Measurements from ENCODE around the gene SAP30L. TPM values are rescaled to one million over a fixed set of nuclear protein-coding genes. Genes with fewer than 3 reads are reported as not detected.

Gene SAP30L
- total RNA-seq, 1 experiment from 2014 or later, result 54.6 TPM

DNA sequence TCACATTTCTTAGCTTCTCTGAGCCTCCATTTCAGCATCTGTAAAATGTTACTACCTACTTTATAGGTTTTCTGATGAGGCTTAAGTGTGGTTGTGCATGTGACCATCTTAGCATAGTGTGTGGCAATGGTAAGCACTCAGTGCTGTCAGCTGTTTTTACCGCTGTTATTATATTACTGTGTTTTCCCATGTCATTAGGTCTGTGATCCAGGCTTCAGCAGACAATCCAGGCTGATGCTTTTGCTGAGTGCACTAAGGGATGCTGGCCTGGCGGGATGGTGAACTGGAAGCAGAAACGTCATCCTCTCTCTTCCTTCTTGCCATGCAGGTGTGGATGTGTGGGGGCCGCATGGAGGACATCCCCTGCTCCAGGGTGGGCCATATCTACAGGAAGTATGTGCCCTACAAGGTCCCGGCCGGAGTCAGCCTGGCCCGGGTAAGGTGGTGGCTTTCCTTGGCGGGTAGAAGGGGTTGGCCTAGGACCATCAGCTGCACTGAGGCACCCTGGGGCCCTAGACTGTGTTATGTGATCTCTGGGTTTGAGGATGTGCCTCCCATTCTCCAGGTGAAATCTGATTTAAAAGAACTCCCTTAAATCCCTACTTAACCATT, 41.9 kb upstream of the SAP30L start:
- CTCF ChIA-PET, result interaction anchor here (0.9 kb wide), 1 partner anchor 332 kb away, joined by 3 read pairs; no protein-coding TSS in a partner anchor
- no peak overlapping the region for H3K4me3 ChIP-seq (ENCODE audit: low read depth in 2 of 2, low read length in 2 of 2)
- H3K4me1 ChIP-seq (ENCODE audit: control insufficient read depth, insufficient read depth, low read length), result no peaks in the 10 kb centered on the region
- TF ChIP-seq, protein P1, sequence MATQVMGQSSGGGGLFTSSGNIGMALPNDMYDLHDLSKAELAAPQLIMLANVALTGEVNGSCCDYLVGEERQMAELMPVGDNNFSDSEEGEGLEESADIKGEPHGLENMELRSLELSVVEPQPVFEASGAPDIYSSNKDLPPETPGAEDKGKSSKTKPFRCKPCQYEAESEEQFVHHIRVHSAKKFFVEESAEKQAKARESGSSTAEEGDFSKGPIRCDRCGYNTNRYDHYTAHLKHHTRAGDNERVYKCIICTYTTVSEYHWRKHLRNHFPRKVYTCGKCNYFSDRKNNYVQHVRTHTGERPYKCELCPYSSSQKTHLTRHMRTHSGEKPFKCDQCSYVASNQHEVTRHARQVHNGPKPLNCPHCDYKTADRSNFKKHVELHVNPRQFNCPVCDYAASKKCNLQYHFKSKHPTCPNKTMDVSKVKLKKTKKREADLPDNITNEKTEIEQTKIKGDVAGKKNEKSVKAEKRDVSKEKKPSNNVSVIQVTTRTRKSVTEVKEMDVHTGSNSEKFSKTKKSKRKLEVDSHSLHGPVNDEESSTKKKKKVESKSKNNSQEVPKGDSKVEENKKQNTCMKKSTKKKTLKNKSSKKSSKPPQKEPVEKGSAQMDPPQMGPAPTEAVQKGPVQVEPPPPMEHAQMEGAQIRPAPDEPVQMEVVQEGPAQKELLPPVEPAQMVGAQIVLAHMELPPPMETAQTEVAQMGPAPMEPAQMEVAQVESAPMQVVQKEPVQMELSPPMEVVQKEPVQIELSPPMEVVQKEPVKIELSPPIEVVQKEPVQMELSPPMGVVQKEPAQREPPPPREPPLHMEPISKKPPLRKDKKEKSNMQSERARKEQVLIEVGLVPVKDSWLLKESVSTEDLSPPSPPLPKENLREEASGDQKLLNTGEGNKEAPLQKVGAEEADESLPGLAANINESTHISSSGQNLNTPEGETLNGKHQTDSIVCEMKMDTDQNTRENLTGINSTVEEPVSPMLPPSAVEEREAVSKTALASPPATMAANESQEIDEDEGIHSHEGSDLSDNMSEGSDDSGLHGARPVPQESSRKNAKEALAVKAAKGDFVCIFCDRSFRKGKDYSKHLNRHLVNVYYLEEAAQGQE (IDR thresholded peaks at IDR 0.05; ENCODE audit: insufficient read depth in 1 of 2, low read depth in 2 of 2, low read length in 1 of 2), result no peak
- TF ChIP-seq, protein P2, sequence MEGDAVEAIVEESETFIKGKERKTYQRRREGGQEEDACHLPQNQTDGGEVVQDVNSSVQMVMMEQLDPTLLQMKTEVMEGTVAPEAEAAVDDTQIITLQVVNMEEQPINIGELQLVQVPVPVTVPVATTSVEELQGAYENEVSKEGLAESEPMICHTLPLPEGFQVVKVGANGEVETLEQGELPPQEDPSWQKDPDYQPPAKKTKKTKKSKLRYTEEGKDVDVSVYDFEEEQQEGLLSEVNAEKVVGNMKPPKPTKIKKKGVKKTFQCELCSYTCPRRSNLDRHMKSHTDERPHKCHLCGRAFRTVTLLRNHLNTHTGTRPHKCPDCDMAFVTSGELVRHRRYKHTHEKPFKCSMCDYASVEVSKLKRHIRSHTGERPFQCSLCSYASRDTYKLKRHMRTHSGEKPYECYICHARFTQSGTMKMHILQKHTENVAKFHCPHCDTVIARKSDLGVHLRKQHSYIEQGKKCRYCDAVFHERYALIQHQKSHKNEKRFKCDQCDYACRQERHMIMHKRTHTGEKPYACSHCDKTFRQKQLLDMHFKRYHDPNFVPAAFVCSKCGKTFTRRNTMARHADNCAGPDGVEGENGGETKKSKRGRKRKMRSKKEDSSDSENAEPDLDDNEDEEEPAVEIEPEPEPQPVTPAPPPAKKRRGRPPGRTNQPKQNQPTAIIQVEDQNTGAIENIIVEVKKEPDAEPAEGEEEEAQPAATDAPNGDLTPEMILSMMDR (IDR thresholded peaks at IDR 0.05), result no peak
- TF ChIP-seq TCF7L2 (IDR thresholded peaks at IDR 0.05; ENCODE audit: low read depth, low read length) (no peak), SIN3A (IDR thresholded peaks at IDR 0.05; ENCODE audit: borderline replicate concordance, insufficient read depth, low read depth, low read length) (no peak), POLR2AphosphoS5 (IDR thresholded peaks at IDR 0.05; ENCODE audit: low read depth, low read length) (no peak)
- no peak for ATAC-seq
- POLR2A ChIA-PET, result no interaction called here
- H3K9me3 ChIP-seq (ENCODE audit: control insufficient read depth, insufficient read depth, low read depth, low read length), result no peaks in the 10 kb centered on the region
- no peak for DNase-seq (ENCODE audit: low read depth, low spot score)
- H3K27ac ChIP-seq (ENCODE audit: low read length), result no peak overlapping the region
- in situ Hi-C loops (cut with HindIII; ENCODE audit: low pct_unique_long_range_greater_than_20kb, low sequenced_read_pairs), result no loop called here
- intact Hi-C loops (cut with micrococcal nuclease; ENCODE audit: unreplicated experiment), result loop anchor here (5.0 to 10.0 kb wide), 2 partner anchors 207 to 429 kb away; no protein-coding TSS in a partner anchor
- H3K36me3 ChIP-seq (ENCODE audit: control insufficient read depth, insufficient read depth, low read length), result no peaks in the 10 kb centered on the region
- BruUV-seq (replicated peaks), result no TSS peak
- no peaks in the 10 kb centered on the region for H3K27me3 ChIP-seq (ENCODE audit: control insufficient read depth, insufficient read depth, low read length)

DNA sequence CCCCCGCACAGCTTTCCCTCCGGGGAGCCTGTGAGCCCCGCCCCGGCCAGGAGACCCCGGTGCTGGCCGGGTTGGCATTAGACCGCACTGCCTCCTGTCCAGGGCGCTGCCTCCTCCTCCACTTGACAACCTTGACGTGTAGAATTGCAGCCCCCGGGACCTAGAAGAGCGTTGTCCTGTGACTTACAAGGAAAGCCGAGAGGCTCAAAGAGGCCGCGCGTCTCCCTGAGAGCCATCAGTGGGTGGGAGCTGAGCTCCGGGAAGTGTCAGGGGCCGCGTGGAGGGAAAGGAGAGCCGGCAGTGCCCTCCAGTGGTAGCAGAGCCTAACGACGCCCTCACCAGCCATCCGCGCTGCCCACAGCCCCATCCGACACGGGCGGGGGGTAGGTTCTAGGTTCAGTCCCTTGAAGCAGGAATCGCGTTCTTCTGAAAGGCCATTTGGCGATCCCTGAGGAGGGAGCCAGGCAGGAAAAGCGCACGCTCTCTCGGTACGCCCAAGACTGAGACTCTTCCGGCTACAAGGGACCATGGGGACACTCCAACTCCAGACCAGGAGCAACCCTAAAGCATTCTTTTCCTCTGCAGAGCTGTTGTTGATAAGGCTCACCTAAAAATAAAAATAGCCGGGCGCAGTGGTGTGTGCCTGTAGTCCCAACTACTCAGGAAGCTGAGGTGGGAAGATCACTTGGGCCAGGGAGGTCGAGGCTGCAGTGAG, 40.6 kb upstream of the SAP30L start:
- no peaks in the 10 kb centered on the region for H3K4me1 ChIP-seq (ENCODE audit: control insufficient read depth, insufficient read depth, low read length)
- H3K27ac ChIP-seq (ENCODE audit: low read length), result no peak overlapping the region
- no peaks in the 10 kb centered on the region for H3K36me3 ChIP-seq (ENCODE audit: control insufficient read depth, insufficient read depth, low read length)
- ChIA-PET CTCF (interaction anchor here (0.6 to 2.0 kb wide), 8 partner anchors 128 to 435 kb away, joined by 3 to 21 read pairs (median 3); partner anchors contain the start of gene GALNT10), POLR2A (no interaction called here)
- intact Hi-C loops (cut with micrococcal nuclease; ENCODE audit: unreplicated experiment) (loop anchor here (1.0 to 10.0 kb wide), 2 partner anchors 333 to 430 kb away; no protein-coding TSS in a partner anchor), in situ Hi-C loops (cut with HindIII; ENCODE audit: low pct_unique_long_range_greater_than_20kb, low sequenced_read_pairs) (no loop called here)
- DNase-seq (ENCODE audit: low read depth, low spot score) (peak; percentile 30), ATAC-seq (peak; percentile 96)
- BruUV-seq (replicated peaks), result no TSS peak
- peak overlapping the region; percentile 8 to 42; a peak in 3 of 4 replicates for H3K4me3 ChIP-seq (ENCODE audit: low read depth in 2 of 2, low read length in 2 of 2)
- H3K9me3 ChIP-seq (ENCODE audit: control insufficient read depth, insufficient read depth, low read depth, low read length), result no peaks in the 10 kb centered on the region
- no peaks in the 10 kb centered on the region for H3K27me3 ChIP-seq (ENCODE audit: control insufficient read depth, insufficient read depth, low read length)
- TF ChIP-seq, protein P2 (IDR thresholded peaks at IDR 0.05), result peak; percentile 91
- peak; percentile 87 for TF ChIP-seq TCF7L2 (IDR thresholded peaks at IDR 0.05; ENCODE audit: low read depth, low read length)
- TF ChIP-seq, protein P1 (IDR thresholded peaks at IDR 0.05; ENCODE audit: insufficient read depth in 1 of 2, low read depth in 2 of 2, low read length in 1 of 2), result no peak
- TF ChIP-seq POLR2AphosphoS5 (IDR thresholded peaks at IDR 0.05; ENCODE audit: low read depth, low read length), result no peak; the same call in 1 of the 2 replicates
- no peak for TF ChIP-seq SIN3A (IDR thresholded peaks at IDR 0.05; ENCODE audit: borderline replicate concordance, insufficient read depth, low read depth, low read length)
